Keratinocyte (primary cell): Measurements from ENCODE around the gene FGFR3. TPM values are rescaled to one million over a fixed set of nuclear protein-coding genes. Genes with fewer than 3 reads are reported as not detected.

ENCODE experiments used
- DNase-seq: peaks from one replicate; pipeline ENCODE4 v3.0.0-alpha.2; 2011; ENCODE audit warnings: low read depth, missing footprints, low spot score
- FAIRE-seq: peaks from 2 replicates; lab custom pipeline; 2011; peaks lifted over from hg19 to GRCh38; lab: Jason Lieb, UNC
- H2AFZ ChIP-seq: 2 replicates; pipeline ENCODE4 v1.6.0; 2012; ENCODE audit warnings: low read length, control low read depth, inconsistent platforms; ENCODE audit not compliant: control insufficient read depth
- H3K27ac ChIP-seq: 2 replicates; pipeline ENCODE4 v1.5.1; 2011; ENCODE audit warnings: low read length; ENCODE audit not compliant: control insufficient read depth, insufficient read depth
- H3K27me3 ChIP-seq: 3 replicates; pipeline ENCODE4 v1.6.0; 2011; ENCODE audit warnings: low read length; ENCODE audit not compliant: control insufficient read depth, insufficient read depth; ENCODE audit errors: extremely low read depth
- H3K36me3 ChIP-seq, 2 experiments: 2 replicates in 1 of 2; 3 replicates in 1 of 2; pipeline ENCODE4 v1.5.1; 2011; ENCODE audit warnings: low read length in 2 of 2, mild to moderate bottlenecking in 1 of 2; ENCODE audit not compliant: control insufficient read depth in 2 of 2, insufficient read depth in 2 of 2; ENCODE audit errors: extremely low read depth in 1 of 2
- H3K4me1 ChIP-seq: 3 replicates; pipeline ENCODE4 v1.5.1; 2011; ENCODE audit warnings: low read length; ENCODE audit not compliant: control insufficient read depth, insufficient read depth; ENCODE audit errors: extremely low read depth
- H3K4me2 ChIP-seq: 3 replicates; pipeline ENCODE4 v1.6.0; 2011; ENCODE audit warnings: low read depth, low read length; ENCODE audit not compliant: control insufficient read depth, insufficient read depth; ENCODE audit errors: extremely low read depth
- H3K4me3 ChIP-seq, 3 experiments: fragments of 200-600 bp in 1 of 3; sonication (generic) in 1 of 3; 2 replicates in 2 of 3; 3 replicates in 1 of 3; pipeline ENCODE4 v1.5.1; 2011 to 2016; ENCODE audit warnings: low read length in 3 of 3, mild to moderate bottlenecking in 3 of 3, control low read depth in 2 of 3, inconsistent platforms in 1 of 3, low read depth in 1 of 3, mixed read lengths in 1 of 3, mixed run types in 1 of 3, moderate library complexity in 1 of 3; ENCODE audit not compliant: control insufficient read depth in 2 of 3, insufficient read depth in 2 of 3; ENCODE audit errors: extremely low read depth in 1 of 3
- H3K79me2 ChIP-seq: 2 replicates; pipeline ENCODE4 v1.6.0; 2012; ENCODE audit warnings: low read length; ENCODE audit not compliant: control insufficient read depth, insufficient read depth
- H3K9ac ChIP-seq: 3 replicates; pipeline ENCODE4 v1.6.0; 2011; ENCODE audit warnings: low read length; ENCODE audit not compliant: control insufficient read depth, insufficient read depth; ENCODE audit errors: extremely low read depth
- H3K9me1 ChIP-seq: 3 replicates; pipeline ENCODE4 v1.6.0; 2011; ENCODE audit warnings: low read length; ENCODE audit not compliant: control insufficient read depth, insufficient read depth; ENCODE audit errors: extremely low read depth
- H3K9me3 ChIP-seq: 2 replicates; pipeline ENCODE4 v1.5.1; 2012; ENCODE audit warnings: low read depth, low read length; ENCODE audit not compliant: control insufficient read depth
- H4K20me1 ChIP-seq: 3 replicates; pipeline ENCODE4 v1.6.0; 2011; ENCODE audit warnings: low read length; ENCODE audit not compliant: control insufficient read depth, insufficient read depth; ENCODE audit errors: extremely low read depth
- CTCF ChIP-seq, 3 experiments: IDR thresholded peaks in 1 of 3; conservative IDR thresholded peaks in 1 of 3; optimal IDR thresholded peaks in 1 of 3; 2 replicates in 2 of 3; 3 replicates in 1 of 3; pipeline versions ENCODE3 to v1.5.1; 2011; ENCODE audit warnings: low read length in 3 of 3, mild to moderate bottlenecking in 3 of 3, moderate library complexity in 2 of 3, control low read depth in 1 of 3, inconsistent platforms in 1 of 3; ENCODE audit not compliant: insufficient read depth in 2 of 3; ENCODE audit errors: extremely low read depth in 1 of 3
- EZH2 ChIP-seq: IDR thresholded peaks from one replicate; pipeline ENCODE4 v1.6.1; 2012; ENCODE audit warnings: inconsistent platforms, mild to moderate bottlenecking, low read length, moderate library complexity
- dilution Hi-C: fragments of 300-500 bp; cut with MboI; formaldehyde crosslinking; loops from one replicate; pipeline ENCODE4 v1.7.0; 2020; ENCODE audit warnings: low sequenced_read_pairs; ENCODE audit not compliant: extremely low pct_ligation_motif_present
- polyA plus RNA-seq, 5 experiments: library from polyadenylated mRNA; depleted of rRNA in 3 of 5; stranded (reverse) in 3 of 5; stranded (forward) in 1 of 5; unstranded in 1 of 5; fragments of >200 nt; gene quantifications; 1 replicate in 1 of 5; 2 replicates in 3 of 5; 3 replicates in 1 of 5; pipeline versions ENCODE4 v1.2.1 to v1.2.3, GENCODE V29; 2011 to 2012; ENCODE audit warnings: missing spikeins in 2 of 5, low read depth in 1 of 5, low replicate concordance in 1 of 5

The FGFR3 gene
- polyA plus RNA-seq, 1 donor (not counting 4 experiments of a cell fraction or from before 2014, with no cell fraction given), result 45.2 TPM

- FAIRE-seq (peak; percentile 74), DNase-seq (peak; percentile 75)
- Histone ChIP-seq H3K9me3 (no peaks in the 10 kb centered on the region), H3K36me3 (no peaks in the 10 kb centered on the region), H3K79me2 (no peaks in the 10 kb centered on the region), H3K27me3 (no peaks in the 10 kb centered on the region), H3K9ac (no peak overlapping the region), H3K4me1 (peaks cover 39% of the 10 kb centered on the region), H3K4me2 (peak overlapping the region; percentile 41), H3K9me1 (no peaks in the 10 kb centered on the region), H3K4me3 (no peak overlapping the region), H3K27ac (no peak overlapping the region), H2AFZ (no peak overlapping the region), H4K20me1 (no peaks in the 10 kb centered on the region)
- dilution Hi-C loops, result no loop called here
- no peak for TF ChIP-seq CTCF (optimal IDR thresholded peaks at IDR 0.05 in 1 of 3, IDR thresholded peaks at IDR 0.05 in 1 of 3, conservative IDR thresholded peaks at IDR 0.05 in 1 of 3; ENCODE audit: extremely low read depth in 1 of 3, insufficient read depth in 2 of 3, low read length in 3 of 3)
- no peak for TF ChIP-seq EZH2
These were observed 15.1 kb upstream of the FGFR3 start for GRCh38 chr4:1777822-1778641.

GRCh38 chr4:1778642-1779392 lies 14.3 kb upstream of the FGFR3 start:
- TF ChIP-seq EZH2 (no peak), CTCF (optimal IDR thresholded peaks at IDR 0.05 in 1 of 3, IDR thresholded peaks at IDR 0.05 in 1 of 3, conservative IDR thresholded peaks at IDR 0.05 in 1 of 3; ENCODE audit: extremely low read depth in 1 of 3, insufficient read depth in 2 of 3, low read length in 3 of 3) (no peak)
- H4K20me1 ChIP-seq, result no peaks in the 10 kb centered on the region
- H3K9me1 ChIP-seq, result no peaks in the 10 kb centered on the region
- no peak for FAIRE-seq
- H3K36me3 ChIP-seq, result no peaks in the 10 kb centered on the region
- no peak overlapping the region for H3K9ac ChIP-seq
- H3K79me2 ChIP-seq, result no peaks in the 10 kb centered on the region
- dilution Hi-C loops, result no loop called here
- no peak overlapping the region for H3K4me2 ChIP-seq
- no peak overlapping the region for H3K27ac ChIP-seq
- no peak overlapping the region for H3K4me3 ChIP-seq
- H2AFZ ChIP-seq, result no peak overlapping the region
- no peaks in the 10 kb centered on the region for H3K9me3 ChIP-seq
- no peaks in the 10 kb centered on the region for H3K27me3 ChIP-seq
- no peak for DNase-seq
- peaks cover 40% of the 10 kb centered on the region for H3K4me1 ChIP-seq
